RPMI7951 (cell line): ENCODE measurements around the gene NACAD. TPM values are rescaled to one million over a fixed set of nuclear protein-coding genes. Genes with fewer than 3 reads are reported as not detected.

ENCODE experiments used
- DNase-seq: peaks from one replicate; pipeline ENCODE4 v3.0.0-alpha.2; 2012; ENCODE audit warnings: low read depth
- total RNA-seq: library from RNA; depleted of rRNA; stranded (reverse); fragments of >200 nt; shearing (Covaris generic); gene quantifications from 2 replicates; pipeline ENCODE4 v1.2.3, GENCODE V29; 2014

The NACAD gene
- total RNA-seq, 1 experiment from 2014 or later: 0.24 TPM

DNA sequence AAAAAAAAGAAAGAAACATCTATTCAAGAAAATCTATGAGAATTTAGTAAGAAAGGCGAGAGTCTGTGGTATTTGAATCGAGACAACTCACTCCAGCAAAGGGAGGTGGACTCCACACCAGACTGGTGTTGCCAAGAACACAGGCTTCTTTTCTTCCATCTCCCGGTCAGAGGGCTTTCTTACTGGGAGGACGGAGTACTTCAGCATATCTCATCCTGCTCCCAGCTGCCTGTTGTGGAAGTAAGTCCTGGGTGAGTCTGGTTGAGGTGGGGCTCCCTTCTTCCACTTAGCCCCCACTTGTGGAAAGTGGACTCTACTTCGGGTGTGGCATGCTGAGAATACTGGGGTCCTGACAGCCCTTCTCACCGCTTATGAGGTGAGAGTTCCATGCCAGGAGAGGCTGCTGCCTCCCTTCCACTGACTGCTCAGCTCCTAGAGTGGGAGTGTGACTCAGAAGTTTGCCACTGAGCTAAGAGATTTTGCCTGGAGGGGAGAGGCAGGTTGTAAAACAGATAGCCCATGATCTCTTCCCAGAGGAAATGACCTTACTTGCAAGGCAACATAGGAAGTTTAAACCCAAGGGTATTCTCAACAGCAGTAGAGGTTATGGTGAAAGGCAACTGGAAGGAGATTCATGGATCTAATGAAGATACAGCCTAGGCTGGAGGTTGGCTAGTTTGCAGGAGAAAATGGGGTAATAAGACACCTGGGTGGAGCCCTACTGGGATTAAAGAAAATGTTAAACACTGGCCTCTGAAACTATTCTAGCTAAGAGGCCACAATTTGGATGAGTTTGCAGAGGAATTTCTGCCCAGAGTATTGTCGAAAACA is 3.5 kb upstream of the NACAD start:
- DNase-seq: peak; percentile 89

DNA sequence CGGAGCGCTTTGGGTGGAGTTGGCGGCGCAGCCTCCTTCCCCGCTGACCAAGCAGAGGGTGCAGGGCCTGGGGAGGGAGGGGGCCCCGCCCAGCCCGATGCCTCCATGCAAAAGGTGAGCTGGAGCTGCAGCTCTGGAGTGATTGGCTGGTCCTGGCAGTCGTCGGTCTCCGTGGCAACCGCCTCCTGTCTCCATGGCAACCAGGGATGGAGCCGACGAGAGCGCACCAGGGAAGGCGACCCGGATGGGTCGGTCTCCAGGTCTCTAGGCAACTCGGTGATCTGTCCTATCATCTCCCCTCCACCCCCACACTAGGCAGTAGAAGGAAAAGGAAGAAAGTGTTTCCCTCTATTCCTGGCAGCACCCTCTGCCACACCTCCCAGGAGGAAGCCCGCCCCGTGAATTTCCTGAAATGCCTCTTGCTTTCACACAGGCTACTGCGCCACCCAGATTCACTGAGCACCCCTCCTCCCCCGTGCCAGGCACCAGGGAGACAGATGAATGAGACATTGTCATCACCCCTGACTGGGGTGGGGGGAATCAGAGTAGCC is 647 bp upstream of the NACAD start:
- DNase-seq: peak; percentile 62

- DNase-seq: no peak
These were observed 545 bp downstream of the NACAD start for GRCh38 chr7:45088146-45088701.

DNA sequence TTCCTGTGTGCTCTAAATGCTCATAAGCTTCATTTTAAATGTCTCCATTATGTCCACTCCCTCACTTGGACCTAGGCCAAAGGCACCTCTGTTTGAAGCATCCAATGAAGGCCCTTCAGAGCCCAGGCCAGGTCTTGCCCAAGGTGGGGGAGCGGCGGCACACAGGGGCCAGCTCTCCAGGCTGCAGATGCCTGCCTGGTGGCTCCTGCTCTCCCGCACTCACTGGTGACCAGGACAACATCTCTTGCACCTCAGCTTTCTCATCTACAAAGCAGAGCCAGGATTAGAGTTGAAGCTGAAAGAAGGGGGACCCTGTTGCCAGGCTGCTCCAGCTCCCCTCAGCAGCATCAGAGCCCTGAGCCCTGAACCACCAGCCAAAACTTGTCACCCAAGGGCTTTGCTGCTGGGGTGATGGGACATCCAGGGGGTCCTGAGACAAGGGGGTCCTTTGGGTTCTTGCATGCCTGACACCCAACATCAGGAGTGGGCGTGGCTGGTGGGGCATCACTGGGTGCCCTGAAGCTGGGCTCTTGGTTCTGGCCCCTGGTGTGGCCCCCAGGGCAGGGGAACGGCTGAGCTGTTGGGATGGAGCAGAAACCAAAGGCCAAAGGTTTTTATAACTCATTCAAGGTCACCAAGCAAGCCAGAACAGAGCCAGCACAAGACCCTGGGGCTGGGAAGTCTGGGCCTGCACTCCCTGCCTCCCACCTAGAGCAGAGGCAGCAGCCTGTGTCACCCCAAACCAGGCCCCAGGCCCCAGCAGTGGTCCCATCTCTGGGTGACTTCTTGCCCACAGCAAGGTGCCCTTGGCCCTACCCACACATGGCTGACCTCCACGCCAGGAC is 1.2 kb downstream of the NACAD start:
- DNase-seq: no peak

DNA sequence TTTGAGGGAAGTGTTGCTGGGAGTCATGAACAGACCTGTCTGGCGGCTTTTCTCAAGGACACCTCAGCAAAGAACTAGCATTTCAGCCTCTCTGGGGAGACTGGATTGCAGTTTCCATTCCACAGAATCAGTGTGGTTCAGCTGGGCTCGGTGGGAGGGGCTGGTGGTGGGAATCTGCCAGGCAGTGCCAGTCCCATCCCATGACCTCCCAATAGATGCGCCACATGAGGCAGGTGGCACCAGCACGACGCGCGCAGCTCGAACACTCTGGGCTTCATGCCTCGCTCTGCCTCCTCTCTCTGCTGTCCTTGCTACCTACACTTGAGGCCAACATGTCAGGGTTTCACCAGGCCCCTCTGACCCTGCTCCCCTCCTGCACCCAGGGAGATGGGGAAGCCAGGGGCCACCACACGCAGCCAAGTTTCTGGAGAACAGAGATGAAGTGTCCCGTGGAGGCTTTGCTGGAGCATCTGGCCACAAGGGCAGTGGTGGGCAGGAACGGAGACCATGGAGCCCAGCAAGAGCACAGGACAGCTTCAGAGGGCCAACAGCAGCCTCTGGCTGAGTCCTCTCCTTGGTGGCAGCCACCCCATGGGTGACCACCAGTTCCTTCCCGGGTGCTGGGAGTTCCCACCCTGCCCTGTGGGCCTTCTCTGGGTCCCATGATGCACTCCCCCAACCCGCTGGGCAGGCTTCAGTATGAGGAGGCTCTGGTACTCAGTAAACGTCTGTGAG is 2.3 kb downstream of the NACAD start:
- no peak for DNase-seq

DNA sequence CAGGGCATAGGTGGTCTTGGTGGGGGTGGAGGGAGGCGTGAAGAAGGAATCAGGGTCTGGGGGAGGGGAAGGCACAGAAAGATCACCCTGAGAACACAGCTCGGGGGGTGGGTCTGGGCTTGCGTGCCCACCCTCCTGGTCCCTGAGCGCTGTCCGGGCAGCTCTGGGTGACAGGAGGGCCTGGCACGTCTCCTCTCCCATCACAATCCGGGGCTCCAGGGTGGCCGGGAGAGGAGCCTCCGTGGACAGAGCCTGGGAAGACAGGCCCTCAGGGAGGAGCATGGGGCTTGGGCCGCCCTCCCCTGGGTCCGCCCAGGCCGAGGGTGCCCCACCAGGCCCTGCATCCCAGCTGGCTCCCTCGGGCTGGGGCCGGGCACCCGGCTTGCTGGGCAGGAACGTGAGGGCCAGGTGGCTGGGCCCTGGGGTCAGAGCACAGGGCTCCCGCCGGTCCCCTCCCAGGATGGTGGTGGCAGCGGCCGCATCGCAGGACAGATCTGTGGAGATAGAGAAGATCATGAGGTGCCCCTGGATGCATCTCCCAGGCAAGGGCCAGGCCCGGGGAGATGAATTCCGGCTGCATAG is 3.1 kb downstream of the NACAD start:
- no peak for DNase-seq

- DNase-seq: no peak
These were observed 3.7 kb downstream of the NACAD start for GRCh38 chr7:45084901-45085618.

GRCh38 chr7:45084336-45084735 is 4.4 kb downstream of the NACAD start:
- no peak for DNase-seq

DNA sequence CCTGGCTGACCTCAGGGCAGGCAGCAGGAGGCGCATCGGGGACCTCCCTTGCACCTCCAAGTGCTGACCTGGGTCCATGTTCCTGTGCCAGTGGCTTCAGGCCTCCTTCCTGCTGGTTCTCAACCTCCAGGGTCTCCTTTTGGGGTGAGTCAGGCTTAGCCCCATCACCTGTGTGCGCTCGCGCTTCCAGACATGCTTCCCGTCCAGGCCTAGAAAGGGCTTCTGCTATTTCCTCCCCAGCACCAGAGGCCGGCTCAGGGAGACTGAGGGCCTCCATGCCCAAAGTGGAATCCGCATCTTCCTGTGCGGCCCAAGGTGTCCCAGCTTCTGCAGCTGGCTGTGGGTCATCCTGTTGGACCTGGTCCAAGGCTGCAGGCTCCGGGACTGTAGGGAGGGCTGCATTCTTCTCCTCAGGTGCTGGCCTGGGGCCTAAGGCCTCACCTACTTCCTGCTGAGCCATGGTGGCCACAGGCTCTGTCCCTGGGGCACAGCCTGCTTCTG is 5.9 kb downstream of the NACAD start:
- no peak for DNase-seq

DNA sequence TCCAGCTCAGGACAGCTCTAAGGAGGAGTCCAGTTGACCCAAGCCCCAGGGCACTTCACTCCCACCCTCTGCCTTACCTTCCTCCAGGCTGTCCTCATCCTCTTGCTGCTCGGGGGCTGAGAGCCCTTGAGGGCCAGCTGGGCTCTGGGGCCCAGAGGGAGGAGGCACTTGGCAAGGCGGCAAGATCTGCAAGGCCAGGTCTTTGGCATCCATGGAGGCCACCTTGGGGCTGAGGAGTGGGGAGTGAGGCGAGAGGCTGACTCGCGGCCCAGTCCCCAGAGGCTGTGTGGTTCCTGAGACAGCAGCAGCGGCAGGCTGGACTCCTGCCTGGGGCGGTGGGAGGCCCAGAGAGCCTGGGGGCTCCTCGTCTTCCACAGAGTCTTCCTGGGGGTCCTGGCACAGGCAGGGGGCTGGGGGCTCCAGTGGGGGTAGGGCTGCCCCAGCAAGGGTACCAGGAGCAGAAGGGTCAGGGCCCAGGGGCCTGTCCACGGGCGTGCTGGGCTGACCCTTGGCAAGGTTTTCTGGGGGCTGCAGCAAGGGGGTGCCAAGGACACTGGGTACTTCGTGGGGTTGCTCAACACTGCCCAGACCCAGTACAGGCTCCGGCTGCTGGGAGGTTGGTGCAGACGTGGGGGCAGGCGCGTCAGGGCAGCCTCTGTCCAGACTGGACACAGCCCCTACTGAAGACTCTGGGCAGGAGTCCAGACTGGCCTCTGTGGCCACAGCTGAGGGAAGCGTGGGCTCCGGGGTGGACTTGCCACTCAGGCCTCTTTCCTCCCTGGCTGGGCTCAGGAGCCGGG is 6.5 kb downstream of the NACAD start:
- peak; percentile 55 for DNase-seq

GRCh38 chr7:45081670-45081974 is 7.1 kb downstream of the NACAD start:
- no peak for DNase-seq

GRCh38 chr7:45080958-45081669 is 7.7 kb downstream of the NACAD start:
- DNase-seq: no peak

- DNase-seq: peak; percentile 29
These were observed 8.4 kb downstream of the NACAD start for GRCh38 chr7:45080265-45080957.

DNA sequence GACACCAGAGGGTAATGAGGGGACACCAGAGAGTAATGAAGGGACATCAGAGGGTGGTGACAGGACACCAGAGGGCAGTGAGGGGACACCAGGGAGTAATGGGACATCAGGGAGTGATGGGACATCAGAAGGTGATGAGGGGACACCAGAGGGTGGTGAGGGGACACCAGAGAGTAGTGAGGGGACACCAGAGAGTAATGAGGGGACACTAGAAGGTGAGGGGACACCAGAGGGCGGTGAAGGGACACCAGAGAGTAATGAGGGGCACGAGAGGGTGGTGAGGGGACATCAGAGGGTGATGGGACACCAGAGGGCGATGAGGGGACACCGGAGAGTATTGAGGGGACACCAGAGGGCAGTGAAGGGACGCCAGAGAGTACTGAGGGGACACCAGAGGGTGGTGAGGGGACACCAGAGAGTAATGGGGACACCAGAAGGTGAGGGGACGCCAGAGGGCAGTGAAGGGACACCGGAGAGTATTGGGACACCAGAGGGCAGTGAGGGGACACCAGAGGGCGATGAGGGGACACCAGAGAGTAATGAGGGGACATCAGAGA is 10.6 kb downstream of the NACAD start:
- DNase-seq: no peak

GRCh38 chr7:45077579-45077978 is 11.2 kb downstream of the NACAD start:
- no peak for DNase-seq

GRCh38 chr7:45076946-45077345 is 11.8 kb downstream of the NACAD start:
- DNase-seq: no peak

- DNase-seq: no peak
These were observed 12.6 kb downstream of the NACAD start for GRCh38 chr7:45075871-45076796.
